Breast epithelium (tissue), 3 donors: Measurements from ENCODE around the gene EGFL7.

Experiments used
- CTCF ChIP-seq, 3 donors: fragments of 450-650 bp; IDR thresholded peaks; one replicate each; pipeline ENCODE4 v1.5.1; 2016 to 2017; ENCODE audit warnings: antibody characterized with exemption in 3 of 3, mild to moderate bottlenecking in 3 of 3, moderate library complexity in 3 of 3
- POLR2A ChIP-seq: fragments of 450-650 bp; IDR thresholded peaks from one replicate; pipeline ENCODE4 v1.6.1; 2016; ENCODE audit warnings: antibody characterized with exemption, mild to moderate bottlenecking, moderate library complexity

GRCh38 chr9:136681945-136682699, 19.4 kb downstream of the EGFL7 start:
- TF ChIP-seq POLR2A (no peak), CTCF (IDR thresholded peaks at IDR 0.05) (no peak)
